Activated CD4-positive, alpha-beta T cell treated with anti-CD3 and anti-CD28 coated beads, Interleukin-2, amount 50 U/mL, for 48 hours (primary cell): ENCODE measurements around the gene TCTN3.
"Not testable (repeated sequence)": the region's sequence is repeated elsewhere in the genome, so short reads cannot be mapped to it uniquely, and the experiment has no call there.

Experiments used
- DNase-seq, 2 experiments: peaks; one replicate each; pipeline ENCODE4 v3.0.0-alpha.2; 2020

The TCTN3 gene

GRCh38 chr10:95693668-95694534, at the start of gene TCTN3:
Gene TCTN3, minus strand, starts transcription at chr10:95693927. Its CDS starts 28 bp downstream, at chr10:95693899.
- peak; percentile 90 to 94 for DNase-seq

DNA sequence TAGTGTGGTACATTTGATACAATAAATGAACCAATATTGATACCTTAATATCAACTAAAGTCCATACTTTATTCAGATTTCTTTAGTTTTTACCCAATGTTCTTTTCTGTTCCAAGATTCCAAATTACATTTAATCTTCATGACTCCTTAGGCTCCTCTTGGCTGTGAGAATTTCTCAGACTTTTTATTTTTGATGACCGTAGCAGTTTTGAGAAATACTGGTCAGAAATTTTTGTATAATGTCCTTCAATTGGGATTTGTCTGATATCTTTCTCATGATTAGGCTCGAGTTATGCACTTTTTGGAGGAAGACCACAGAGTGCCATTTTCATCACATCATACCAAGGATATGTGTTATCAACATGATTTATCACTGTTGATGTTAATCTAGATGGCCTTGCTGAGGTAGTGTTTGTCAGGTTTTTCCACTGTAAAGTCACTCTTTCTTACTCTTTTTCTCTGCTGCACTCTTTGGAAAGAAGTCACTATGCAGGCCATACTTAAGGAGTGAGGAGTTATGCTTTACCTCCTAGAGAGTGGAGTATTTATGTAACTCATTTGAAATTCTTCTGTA, 49.3 kb upstream of the TCTN3 start:
- no peak for DNase-seq

GRCh38 chr10:95742485-95742884, 48.8 kb upstream of the TCTN3 start:
- no peak for DNase-seq

DNA sequence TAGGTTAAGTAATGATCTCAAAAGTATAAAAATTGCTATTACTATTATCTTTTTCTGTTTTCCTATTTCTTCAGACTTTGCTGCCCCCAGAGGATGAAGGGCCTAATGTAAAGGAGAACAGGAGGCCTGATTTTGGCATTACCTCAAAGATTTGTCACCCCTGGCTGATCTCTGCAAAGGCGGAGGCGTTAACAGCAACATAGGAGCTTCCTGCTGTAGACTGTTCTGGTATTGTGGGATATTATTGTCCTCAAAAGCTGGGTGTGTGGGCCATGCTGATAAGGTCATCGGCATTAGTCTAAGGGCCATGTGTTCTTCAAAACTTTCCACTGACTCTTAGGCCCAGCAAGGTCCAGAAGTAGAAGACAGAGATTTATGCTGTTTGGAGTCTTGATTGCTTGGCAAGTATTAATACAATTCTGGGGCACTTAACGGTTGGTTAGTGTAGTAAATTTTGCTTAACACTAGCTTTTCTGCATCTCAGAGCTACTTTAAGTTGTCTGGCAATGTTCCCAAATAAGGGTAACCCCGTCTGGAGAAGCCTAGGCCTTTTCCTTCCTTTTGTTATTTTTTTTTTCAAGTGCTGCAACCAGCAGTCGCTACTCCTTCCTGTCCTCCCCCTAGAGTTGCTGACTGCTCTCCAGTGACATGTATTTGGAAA, 48.2 kb upstream of the TCTN3 start:
- DNase-seq: no peak

DNA sequence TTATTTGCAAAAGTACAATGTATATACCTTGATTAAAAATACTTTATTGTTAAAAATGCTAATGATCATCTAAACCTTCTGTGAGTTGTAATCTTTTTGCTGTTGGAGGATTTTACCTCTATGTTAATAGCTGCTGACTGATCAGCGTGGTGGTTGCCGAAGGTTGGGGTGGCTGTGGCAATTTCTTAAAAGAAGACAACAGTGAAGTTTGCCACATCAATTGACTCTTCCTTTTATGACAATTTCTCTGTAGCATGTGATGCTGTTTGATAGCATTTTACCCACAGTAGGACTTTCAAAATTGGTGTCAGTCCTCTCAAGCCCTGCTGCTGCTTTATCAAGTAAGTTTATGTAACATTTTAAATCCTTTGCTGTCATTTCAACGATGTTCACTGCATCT, 45.3 kb upstream of the TCTN3 start:
- DNase-seq: no peak

DNA sequence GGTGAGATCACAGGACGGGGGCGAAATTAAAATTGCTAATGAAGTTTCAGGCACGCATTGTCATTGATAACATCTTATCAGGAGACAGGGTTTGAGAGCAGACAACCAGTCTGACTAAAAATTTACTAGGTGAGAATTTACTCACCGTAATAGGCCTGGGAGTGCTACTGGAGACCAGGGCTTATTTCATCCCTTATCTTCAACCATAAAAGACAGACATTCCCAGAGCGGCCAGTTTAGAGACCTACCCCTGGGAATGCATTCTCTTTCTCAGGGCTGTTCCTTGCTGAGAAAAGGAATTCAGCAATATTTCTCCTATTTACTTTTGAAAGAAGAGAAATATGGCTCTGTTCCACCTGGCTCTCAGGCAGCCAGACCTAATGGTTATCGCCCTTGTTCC, 39.2 kb upstream of the TCTN3 start:
- DNase-seq: not testable (repeated sequence)

- no peak for DNase-seq
Observed at GRCh38 chr10:95730233-95730632, 36.5 kb upstream of the TCTN3 start.

- DNase-seq: no peak
Observed at GRCh38 chr10:95729323-95730055, 35.8 kb upstream of the TCTN3 start.

DNA sequence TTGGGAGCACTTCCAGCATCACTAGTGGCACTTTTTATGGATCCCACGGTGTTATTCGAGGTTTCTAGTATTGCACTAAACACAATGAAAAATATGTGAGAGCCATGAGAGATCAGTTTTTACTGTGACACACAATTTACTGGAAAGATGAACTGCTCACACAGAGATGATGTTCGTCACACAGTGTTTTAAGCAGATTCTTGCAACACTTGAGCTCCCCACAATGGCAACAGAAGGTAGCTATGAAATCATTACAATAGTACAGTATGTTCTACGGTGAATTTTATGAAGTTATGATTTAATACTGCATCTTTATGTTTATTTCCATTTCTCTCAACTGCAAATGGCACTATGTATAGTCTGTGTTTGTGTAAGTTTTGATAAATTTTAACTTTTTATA, 34.8 kb upstream of the TCTN3 start:
- DNase-seq: no peak

- not testable (repeated sequence) for DNase-seq
Observed at GRCh38 chr10:95722496-95722895, 28.8 kb upstream of the TCTN3 start.

GRCh38 chr10:95720745-95721144, 27.0 kb upstream of the TCTN3 start:
- DNase-seq: not testable (repeated sequence)

DNA sequence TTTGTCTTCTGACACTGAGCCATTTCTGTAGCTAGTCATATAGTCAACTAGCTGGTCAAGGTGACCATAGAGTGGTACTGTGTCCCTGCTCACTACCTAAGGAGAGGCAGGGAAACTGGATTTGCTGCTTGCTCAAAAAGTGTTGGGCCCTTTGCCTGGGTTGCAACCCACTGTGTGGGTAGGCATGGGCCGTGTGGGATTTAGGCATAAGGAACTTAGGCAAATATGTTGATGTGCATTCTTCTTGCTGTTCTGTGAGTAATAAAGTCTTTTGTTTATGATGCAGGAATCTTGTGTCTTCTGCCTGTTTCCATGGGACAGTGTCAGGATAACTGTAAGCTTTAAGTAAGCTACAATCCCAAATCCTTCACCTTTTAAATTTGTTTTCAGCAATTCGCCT, 23.1 kb upstream of the TCTN3 start:
- no peak for DNase-seq

DNA sequence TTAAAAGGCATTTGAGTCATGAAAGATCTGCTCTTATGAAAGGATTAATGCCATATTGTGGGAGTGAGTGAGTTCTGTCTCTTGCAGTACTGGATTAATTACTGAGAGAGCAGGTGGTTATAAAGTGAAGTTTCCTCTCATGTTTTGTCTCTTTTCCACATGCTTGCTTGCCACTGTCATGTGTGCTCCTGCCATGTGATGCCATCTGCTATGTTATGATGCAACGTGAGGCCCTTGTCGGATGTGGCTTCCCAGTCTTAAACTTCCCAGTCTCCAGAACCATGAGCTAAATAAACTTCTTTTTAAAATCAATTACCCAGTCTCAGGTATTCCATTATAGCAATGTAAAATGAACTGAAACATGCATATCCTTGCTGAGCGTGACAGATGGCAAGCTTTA, 22.7 kb upstream of the TCTN3 start:
- no peak for DNase-seq

DNA sequence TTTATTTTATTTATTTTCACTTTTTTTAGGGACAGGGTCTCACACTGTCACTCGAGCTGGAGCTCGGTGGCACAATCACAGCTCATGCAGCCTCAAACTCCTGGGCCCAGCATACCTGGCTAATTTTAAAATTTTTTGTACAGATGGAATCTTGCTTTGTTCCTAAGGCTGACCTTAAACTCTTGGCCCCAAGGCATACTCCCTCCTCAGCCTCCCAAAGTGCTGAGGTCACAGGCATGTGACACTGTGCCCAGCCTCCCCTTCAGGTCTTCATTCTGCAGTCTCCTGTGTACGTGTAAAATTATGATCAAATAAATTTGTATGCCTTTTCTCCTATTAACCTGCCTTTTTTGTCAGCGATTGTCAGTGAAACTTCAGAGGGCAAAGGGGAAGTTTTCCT, 17.8 kb upstream of the TCTN3 start:
- no peak for DNase-seq

GRCh38 chr10:95706990-95707389, 13.3 kb upstream of the TCTN3 start:
- DNase-seq: no peak

- DNase-seq: no peak
Observed at GRCh38 chr10:95706573-95706972, 12.8 kb upstream of the TCTN3 start.

DNA sequence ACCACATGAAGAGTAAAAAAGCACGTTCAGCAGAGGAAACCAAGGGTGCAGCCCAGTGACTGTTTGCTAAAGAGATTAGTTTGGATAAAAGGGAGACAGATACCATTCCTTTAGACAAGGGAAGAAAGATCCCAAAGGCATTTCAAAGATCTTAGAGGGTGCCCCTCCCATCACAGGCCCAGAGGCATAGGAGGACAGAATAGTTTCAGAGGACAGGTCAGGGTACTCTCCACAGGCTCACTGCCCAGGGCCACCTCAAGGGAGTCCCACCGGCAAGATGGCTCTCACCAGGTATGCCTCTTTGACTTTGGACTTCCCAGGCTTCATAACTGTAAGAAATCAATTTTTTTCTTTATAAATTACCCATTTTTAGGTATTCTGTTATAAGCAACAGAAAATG, 4.7 kb upstream of the TCTN3 start:
- no peak for DNase-seq

GRCh38 chr10:95697429-95697828, 3.7 kb upstream of the TCTN3 start:
- no peak for DNase-seq

- no peak for DNase-seq
Observed at GRCh38 chr10:95694665-95695064, 938 bp upstream of the TCTN3 start.

DNA sequence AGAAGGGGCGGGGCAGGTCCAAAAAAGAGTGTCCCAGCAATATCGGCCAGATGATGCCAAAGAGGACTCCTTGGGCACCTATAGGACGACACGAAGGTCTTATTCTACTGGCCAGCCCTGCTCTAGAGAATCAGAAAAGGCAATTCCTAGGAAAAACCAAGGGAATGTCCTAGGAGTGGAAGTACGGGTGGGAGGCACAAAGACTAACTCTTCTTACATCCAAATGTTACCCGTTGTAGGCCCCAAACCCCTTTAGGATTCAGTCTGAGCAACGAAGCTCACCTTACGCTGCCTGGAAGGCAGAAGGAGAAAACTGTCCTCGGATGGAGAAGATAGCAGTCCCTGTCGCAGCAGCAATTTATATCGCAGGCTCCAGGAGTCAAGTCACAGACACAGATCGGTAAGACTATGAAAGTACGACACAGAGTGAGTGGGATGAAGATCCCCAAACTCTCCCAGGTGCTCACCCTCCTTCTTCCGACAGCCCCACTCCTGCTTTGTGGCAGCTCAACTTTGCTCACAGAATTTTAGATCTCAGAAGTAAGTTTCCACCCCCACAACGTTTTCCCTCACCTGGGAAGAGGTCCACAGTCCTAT, 558 bp downstream of the TCTN3 start:
- DNase-seq: no peak

DNA sequence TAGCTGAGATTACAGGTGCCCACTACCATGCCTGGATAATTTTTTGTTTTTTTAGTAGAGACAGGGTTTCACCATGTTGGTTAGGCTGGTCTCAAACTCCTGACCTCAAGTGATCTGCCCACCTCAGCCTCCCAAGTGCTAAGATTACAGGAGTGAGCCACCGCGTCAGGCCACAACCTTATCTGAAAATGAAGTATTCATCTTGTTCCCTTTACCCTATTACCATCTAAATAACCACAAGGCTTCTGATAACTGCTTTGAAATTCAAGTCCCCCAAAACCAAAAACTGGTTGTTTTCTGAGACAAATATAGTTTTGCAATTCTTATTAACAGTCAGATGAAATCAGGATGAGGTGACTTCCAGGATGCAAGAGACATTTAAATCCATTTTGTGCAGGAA, 2.4 kb downstream of the TCTN3 start:
- no peak for DNase-seq

GRCh38 chr10:95688648-95689047, 5.1 kb downstream of the TCTN3 start:
- no peak for DNase-seq

DNA sequence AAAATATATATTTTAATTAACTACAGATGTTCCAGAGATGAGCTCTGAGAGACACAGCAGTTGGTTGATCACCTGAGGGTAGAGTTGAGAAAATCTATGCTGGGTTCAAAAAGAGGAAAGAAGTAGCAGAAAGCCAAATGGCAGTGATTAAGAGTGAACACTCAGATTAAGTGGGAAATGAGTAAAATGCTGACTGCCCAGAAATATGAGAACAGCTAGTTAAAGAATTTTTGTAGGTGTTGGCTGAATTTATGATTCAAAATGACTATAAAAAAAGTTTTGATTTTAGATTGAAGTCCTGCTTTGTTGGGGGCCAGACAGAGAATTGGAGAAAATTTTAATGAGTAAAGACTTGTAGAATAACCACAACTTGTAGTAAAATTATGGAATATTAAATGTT, 9.8 kb downstream of the TCTN3 start:
- DNase-seq: no peak
